Inflammatory macrophage treated with lipopolysaccharide for 4 hours (primary cell): ENCODE measurements around the gene ITIH6.
"Not testable (repeated sequence)": the region's sequence is repeated elsewhere in the genome, so short reads cannot be mapped to it uniquely, and the experiment has no call there.

Experiments used
- DNase-seq: peaks from one replicate; pipeline ENCODE4 v3.0.0-alpha.2; 2020

Gene ITIH6

GRCh38 chrX:54798137-54798536, at the start of gene ITIH6:
Gene ITIH6 (minus strand): TSS chrX:54798255. CDS start chrX:54798210, 45 bp downstream.
- DNase-seq = no peak

- DNase-seq = not testable (repeated sequence)
Measured at GRCh38 chrX:54847700-54848099, 49.6 kb upstream of the ITIH6 start.

- no peak for DNase-seq
Measured at GRCh38 chrX:54843050-54843449, 45.0 kb upstream of the ITIH6 start.

GRCh38 chrX:54842607-54843006, 44.6 kb upstream of the ITIH6 start:
- DNase-seq = no peak

GRCh38 chrX:54841184-54841874, 43.3 kb upstream of the ITIH6 start:
- DNase-seq = not testable (repeated sequence)

GRCh38 chrX:54838583-54838982, 40.5 kb upstream of the ITIH6 start:
- no peak for DNase-seq

GRCh38 chrX:54826598-54826997, 28.5 kb upstream of the ITIH6 start:
- no peak for DNase-seq

GRCh38 chrX:54825716-54826438, 27.8 kb upstream of the ITIH6 start:
- DNase-seq = no peak

- DNase-seq = no peak
Measured at GRCh38 chrX:54824722-54825121, 26.7 kb upstream of the ITIH6 start.

- no peak for DNase-seq
Measured at GRCh38 chrX:54824195-54824594, 26.1 kb upstream of the ITIH6 start.

GRCh38 chrX:54821310-54821709, 23.3 kb upstream of the ITIH6 start:
- DNase-seq = no peak

- no peak for DNase-seq
Measured at GRCh38 chrX:54820737-54821136, 22.7 kb upstream of the ITIH6 start.

- DNase-seq = no peak
Measured at GRCh38 chrX:54819201-54819600, 21.1 kb upstream of the ITIH6 start.

- no peak for DNase-seq
Measured at GRCh38 chrX:54818221-54818620, 20.2 kb upstream of the ITIH6 start.

GRCh38 chrX:54817220-54817820, 19.3 kb upstream of the ITIH6 start:
- no peak for DNase-seq

GRCh38 chrX:54812306-54812705, 14.3 kb upstream of the ITIH6 start:
- DNase-seq = no peak

- DNase-seq = no peak
Measured at GRCh38 chrX:54811301-54811885, 13.3 kb upstream of the ITIH6 start.

- DNase-seq = no peak
Measured at GRCh38 chrX:54810532-54810931, 12.5 kb upstream of the ITIH6 start.

- DNase-seq = peak; percentile 90
Measured at GRCh38 chrX:54808605-54809483, 10.8 kb upstream of the ITIH6 start.

- DNase-seq = peak; percentile 3
Measured at GRCh38 chrX:54808109-54808604, 10.1 kb upstream of the ITIH6 start.

- no peak for DNase-seq
Measured at GRCh38 chrX:54807524-54808108, 9.6 kb upstream of the ITIH6 start, which contains the start of gene MAGED2. Gene MAGED2 (plus strand): TSS chrX:54807745. CDS start chrX:54809332, 1,587 bp downstream.

- no peak for DNase-seq
Measured at GRCh38 chrX:54799046-54799445, 991 bp upstream of the ITIH6 start.
